RPMI8226 (cell line): ENCODE data around the gene MCEE.
"Not testable (repeated sequence)": the region's sequence is repeated elsewhere in the genome, so short reads cannot be mapped to it uniquely, and the experiment has no call there.

Source experiments
- DNase-seq: peaks from one replicate; pipeline ENCODE4 v3.0.0-alpha.2; 2015

The MCEE gene

GRCh38 chr2:71125506-71126294 lies 4.3 kb downstream of the MCEE start:
- DNase-seq = no peak

GRCh38 chr2:71122387-71123298 lies 7.4 kb downstream of the MCEE start:
- DNase-seq = no peak

- no peak for DNase-seq
Observed at GRCh38 chr2:71121479-71121878, 8.6 kb downstream of the MCEE start.

- no peak for DNase-seq
Observed at GRCh38 chr2:71120195-71120594, 9.8 kb downstream of the MCEE start.

- DNase-seq = no peak
Observed at GRCh38 chr2:71117063-71117462, 13.0 kb downstream of the MCEE start.

- DNase-seq = no peak
Observed at GRCh38 chr2:71113843-71114242, 16.2 kb downstream of the MCEE start.

- DNase-seq = no peak
Observed at GRCh38 chr2:71108091-71108490, 21.9 kb downstream of the MCEE start.

GRCh38 chr2:71106463-71106862 lies 23.6 kb downstream of the MCEE start:
- not testable (repeated sequence) for DNase-seq

- no peak for DNase-seq
Observed at GRCh38 chr2:71103809-71104208, 26.2 kb downstream of the MCEE start.

- DNase-seq = no peak
Observed at GRCh38 chr2:71102981-71103681, 26.9 kb downstream of the MCEE start.

- DNase-seq = no peak
Observed at GRCh38 chr2:71101656-71102055, 28.4 kb downstream of the MCEE start.

- peak; percentile 66 for DNase-seq
Observed at GRCh38 chr2:71100195-71100964, 29.6 kb downstream of the MCEE start.

- DNase-seq = not testable (repeated sequence)
Observed at GRCh38 chr2:71092491-71093260, 37.4 kb downstream of the MCEE start.

GRCh38 chr2:71091808-71092207 lies 38.2 kb downstream of the MCEE start:
- DNase-seq = not testable (repeated sequence)

- DNase-seq = not testable (repeated sequence)
Observed at GRCh38 chr2:71089475-71089874, 40.6 kb downstream of the MCEE start.

GRCh38 chr2:71085325-71086003 lies 44.6 kb downstream of the MCEE start:
- not testable (repeated sequence) for DNase-seq

- DNase-seq = not testable (repeated sequence)
Observed at GRCh38 chr2:71083752-71084312, 46.2 kb downstream of the MCEE start.

GRCh38 chr2:71083297-71083696 lies 46.7 kb downstream of the MCEE start:
- not testable (repeated sequence) for DNase-seq

GRCh38 chr2:71082402-71083252 lies 47.4 kb downstream of the MCEE start:
- no peak for DNase-seq

GRCh38 chr2:71078624-71079023 lies 51.4 kb downstream of the MCEE start:
- no peak for DNase-seq
